ENCODE data around the gene EFCAB6. TPM values are rescaled to one million over a fixed set of nuclear protein-coding genes. Genes with fewer than 3 reads are reported as not detected.
"Not testable (repeated sequence)": the region's sequence is repeated elsewhere in the genome, so short reads cannot be mapped to it uniquely, and the experiment has no call there.

The EFCAB6 gene
- polyA plus RNA-seq, 4 donors: 5.1 to 6.0 (median 5.7) TPM

DNA sequence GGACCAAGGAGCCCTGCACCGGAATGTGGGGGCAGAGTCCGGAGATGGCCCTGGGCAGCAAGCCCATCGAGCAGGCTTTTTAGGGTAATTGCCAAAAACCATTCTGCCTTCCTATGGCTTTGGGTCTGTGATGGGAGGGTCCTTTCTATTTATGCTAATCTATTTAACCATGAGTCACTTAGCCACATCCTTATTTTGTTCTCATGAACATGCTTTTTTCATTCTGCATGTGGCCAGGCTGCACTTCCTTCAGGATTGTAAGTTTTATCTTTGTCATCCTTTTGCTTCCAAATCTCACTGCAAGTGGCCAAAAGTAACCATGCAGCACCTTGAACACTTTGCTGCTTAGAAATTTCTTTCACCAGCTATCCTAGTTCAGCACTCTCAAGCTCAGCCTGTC is 88.3 kb downstream of the EFCAB6 start:
- no peak for DNase-seq (ENCODE audit: low read depth in 4 of 4, low spot score in 2 of 4)

- DNase-seq (ENCODE audit: low read depth in 4 of 4, low spot score in 2 of 4): no peak
Measured at GRCh38 chr22:43722444-43722843, 89.7 kb downstream of the EFCAB6 start.

DNA sequence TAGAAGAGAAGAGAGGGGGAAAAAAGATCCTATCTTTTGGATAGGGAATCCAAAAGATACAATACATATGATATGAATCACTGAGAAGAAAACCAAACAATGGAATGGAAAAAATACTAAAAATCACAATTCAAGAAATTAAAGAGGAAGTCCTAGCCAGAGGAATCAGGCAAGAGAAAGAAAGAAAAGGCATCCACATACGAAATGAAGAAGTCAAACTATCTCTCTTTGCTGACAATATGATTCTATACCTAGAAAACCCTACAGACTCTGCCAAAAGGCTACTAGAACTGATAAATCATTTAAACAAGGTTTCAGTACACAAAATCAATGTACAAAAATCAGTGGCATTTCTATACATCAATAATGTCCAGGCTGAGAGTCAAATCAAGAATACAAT is 91.4 kb downstream of the EFCAB6 start:
- DNase-seq (ENCODE audit: low read depth in 4 of 4, low spot score in 2 of 4): no peak

- DNase-seq (ENCODE audit: low read depth in 4 of 4, low spot score in 2 of 4): no peak
Measured at GRCh38 chr22:43714104-43714503, 98.0 kb downstream of the EFCAB6 start.

- no peak for DNase-seq (ENCODE audit: low read depth in 4 of 4, low spot score in 2 of 4)
Measured at GRCh38 chr22:43711681-43712080, 100.4 kb downstream of the EFCAB6 start.

DNA sequence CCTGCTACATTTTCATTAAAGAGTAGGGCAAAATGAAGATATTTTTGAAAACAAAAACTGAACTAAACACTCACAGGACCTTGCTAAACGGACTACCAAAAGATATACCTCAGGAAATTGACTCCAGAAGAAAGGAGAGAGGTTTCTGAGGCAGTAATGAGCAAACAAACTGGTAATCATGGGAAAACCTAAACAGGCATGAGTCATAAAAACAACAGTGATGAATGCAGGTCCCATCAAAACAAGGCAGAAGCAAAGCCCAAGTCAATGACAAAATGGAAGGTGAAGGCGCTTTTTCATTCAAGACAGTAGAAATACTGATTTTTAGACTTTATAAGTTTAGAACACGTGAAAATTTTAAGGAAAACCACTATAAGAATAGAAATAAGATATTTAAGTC is 104.5 kb downstream of the EFCAB6 start:
- no peak for DNase-seq (ENCODE audit: low read depth in 4 of 4, low spot score in 2 of 4)

DNA sequence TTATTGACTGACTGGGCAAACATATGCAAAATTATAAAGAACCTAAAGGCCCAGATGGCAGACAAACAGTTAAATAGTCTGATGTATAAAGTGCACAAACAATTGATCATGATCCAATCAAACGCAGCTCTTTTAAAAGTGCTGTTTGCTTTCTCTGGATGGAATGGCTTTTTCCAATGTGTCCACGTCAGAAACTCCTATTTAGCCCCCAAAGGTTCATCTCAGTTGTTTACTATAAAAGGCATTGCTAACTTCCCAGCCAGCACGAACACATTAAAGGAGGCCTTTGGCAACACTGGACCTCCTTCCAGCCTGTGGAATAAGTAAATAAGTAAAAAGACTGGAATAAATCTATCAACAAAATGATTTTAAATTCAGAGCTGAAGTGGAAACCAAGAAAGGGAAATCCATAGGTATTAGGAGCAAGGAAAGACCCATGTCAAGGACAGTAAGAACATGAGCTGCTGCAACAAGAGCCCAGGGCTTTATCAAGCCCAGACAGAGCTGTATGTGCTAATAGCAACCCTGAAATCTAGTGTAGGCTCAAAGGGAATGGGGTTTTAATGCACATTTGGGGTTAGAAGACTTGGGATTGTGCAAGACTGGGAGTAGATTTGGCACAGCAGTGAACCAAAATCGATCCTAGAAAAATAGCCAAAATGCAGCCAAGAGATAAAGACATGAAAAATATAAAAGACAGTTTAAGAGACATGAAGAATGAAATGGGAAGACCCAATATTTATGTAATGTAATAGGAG is 105.4 kb downstream of the EFCAB6 start:
- no peak for DNase-seq (ENCODE audit: low read depth in 4 of 4, low spot score in 2 of 4)

DNA sequence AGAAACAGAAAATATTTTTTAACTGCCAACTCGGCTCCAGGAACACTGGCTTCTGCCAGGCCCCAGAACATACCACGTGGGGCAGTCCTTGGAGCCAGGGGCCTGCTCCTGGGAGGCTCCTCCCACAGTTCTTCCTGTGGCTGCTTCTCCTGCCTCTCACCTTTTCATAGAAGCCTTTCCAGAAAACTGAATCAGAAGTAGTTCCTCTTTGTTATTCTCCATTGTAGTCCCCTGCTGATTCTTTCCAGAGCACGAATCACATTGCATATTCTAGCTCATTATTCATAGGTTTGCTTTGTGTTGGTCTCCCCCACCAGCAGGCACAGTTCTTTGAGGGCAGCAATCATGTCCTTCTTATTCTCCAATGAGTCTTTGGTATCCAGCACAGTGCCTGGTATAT is 106.0 kb downstream of the EFCAB6 start:
- no peak for DNase-seq (ENCODE audit: low read depth in 4 of 4, low spot score in 2 of 4)

- no peak for DNase-seq (ENCODE audit: low read depth in 4 of 4, low spot score in 2 of 4)
Measured at GRCh38 chr22:43704051-43704450, 108.1 kb downstream of the EFCAB6 start.

- DNase-seq (ENCODE audit: low read depth in 4 of 4, low spot score in 2 of 4): no peak
Measured at GRCh38 chr22:43698403-43698802, 113.7 kb downstream of the EFCAB6 start.

- DNase-seq (ENCODE audit: low read depth in 4 of 4, low spot score in 2 of 4): no peak
Measured at GRCh38 chr22:43697894-43698293, 114.2 kb downstream of the EFCAB6 start.

GRCh38 chr22:43693249-43693648 is 118.9 kb downstream of the EFCAB6 start:
- DNase-seq (ENCODE audit: low read depth in 4 of 4, low spot score in 2 of 4): no peak

GRCh38 chr22:43689356-43689755 is 122.7 kb downstream of the EFCAB6 start:
- DNase-seq (ENCODE audit: low read depth in 4 of 4, low spot score in 2 of 4): peak in 3 of 4 donors; percentile 14 to 23 (median 19)

DNA sequence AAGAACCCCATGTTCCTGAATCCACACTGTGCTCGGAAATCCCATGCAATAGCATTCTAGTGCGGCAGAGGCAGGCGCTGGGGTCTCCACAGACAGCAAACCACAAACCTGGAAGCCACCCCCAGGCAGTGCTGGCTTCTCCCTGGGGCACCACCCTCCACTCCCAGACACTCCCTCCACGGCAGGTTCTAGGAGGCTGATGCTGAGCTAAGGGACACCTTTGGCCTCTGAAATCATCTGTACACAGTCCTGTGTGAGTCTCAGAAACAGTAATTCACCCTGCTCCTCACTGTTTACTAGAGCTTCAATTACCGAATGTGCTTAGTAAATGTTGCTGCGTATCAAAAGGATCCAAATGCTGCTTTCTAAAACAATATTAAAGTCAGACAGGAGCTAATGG is 129.3 kb downstream of the EFCAB6 start:
- no peak for DNase-seq (ENCODE audit: low read depth in 4 of 4, low spot score in 2 of 4)

- no peak for DNase-seq (ENCODE audit: low read depth in 4 of 4, low spot score in 2 of 4)
Measured at GRCh38 chr22:43681731-43682360, 130.3 kb downstream of the EFCAB6 start.

DNA sequence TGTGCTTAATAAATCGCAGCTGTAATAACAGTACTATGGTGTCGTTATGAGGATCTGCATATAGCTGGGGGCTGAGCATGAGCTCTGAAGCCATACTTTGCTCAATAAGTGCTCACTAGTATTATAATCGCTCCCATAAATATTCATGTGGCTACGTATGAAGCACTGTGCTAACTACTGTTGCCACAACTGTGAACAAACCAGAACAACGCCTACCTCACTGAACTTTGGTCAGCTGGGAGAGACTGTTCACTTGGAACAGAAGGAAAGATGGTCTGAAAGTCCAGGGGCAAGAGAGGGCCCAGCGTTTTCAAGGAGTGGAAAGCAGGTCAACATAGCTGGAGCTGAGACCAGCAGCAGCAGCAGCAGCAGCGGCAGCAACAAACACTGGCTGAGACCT is 141.6 kb downstream of the EFCAB6 start:
- no peak for DNase-seq (ENCODE audit: low read depth in 4 of 4, low spot score in 2 of 4)

DNA sequence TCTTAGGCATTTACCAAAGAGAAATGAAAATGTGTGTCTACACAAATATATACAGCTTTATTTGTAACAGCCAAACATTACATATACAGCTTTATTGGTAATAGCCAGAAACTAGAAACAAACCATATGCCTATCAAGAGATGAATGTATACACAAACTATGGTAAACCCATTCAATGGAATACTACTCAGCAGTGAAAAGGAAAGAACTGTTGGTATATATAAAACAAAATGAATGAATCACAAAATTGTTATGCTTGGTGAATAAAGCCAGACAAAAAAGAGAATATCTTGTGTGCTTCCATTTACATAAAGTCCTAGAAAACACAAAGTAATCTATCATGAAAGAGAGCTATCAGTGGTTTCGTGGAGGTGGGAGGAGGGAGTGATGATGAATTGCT is 142.9 kb downstream of the EFCAB6 start:
- DNase-seq (ENCODE audit: low read depth in 4 of 4, low spot score in 2 of 4): no peak

GRCh38 chr22:43667656-43668055 is 144.4 kb downstream of the EFCAB6 start:
- DNase-seq (ENCODE audit: low read depth in 4 of 4, low spot score in 2 of 4): no peak

- DNase-seq (ENCODE audit: low read depth in 4 of 4, low spot score in 2 of 4): no peak
Measured at GRCh38 chr22:43666457-43666856, 145.6 kb downstream of the EFCAB6 start.

GRCh38 chr22:43658823-43659222 is 153.3 kb downstream of the EFCAB6 start:
- no peak for DNase-seq (ENCODE audit: low read depth in 4 of 4, low spot score in 2 of 4)

- not testable (repeated sequence) for DNase-seq (ENCODE audit: low read depth in 4 of 4, low spot score in 2 of 4)
Measured at GRCh38 chr22:43656581-43656980, 155.5 kb downstream of the EFCAB6 start.

- DNase-seq (ENCODE audit: low read depth in 4 of 4, low spot score in 2 of 4): no peak
Measured at GRCh38 chr22:43654271-43654670, 157.8 kb downstream of the EFCAB6 start.
